ENCODE data around the gene NFE2L1.

Gene NFE2L1

DNA sequence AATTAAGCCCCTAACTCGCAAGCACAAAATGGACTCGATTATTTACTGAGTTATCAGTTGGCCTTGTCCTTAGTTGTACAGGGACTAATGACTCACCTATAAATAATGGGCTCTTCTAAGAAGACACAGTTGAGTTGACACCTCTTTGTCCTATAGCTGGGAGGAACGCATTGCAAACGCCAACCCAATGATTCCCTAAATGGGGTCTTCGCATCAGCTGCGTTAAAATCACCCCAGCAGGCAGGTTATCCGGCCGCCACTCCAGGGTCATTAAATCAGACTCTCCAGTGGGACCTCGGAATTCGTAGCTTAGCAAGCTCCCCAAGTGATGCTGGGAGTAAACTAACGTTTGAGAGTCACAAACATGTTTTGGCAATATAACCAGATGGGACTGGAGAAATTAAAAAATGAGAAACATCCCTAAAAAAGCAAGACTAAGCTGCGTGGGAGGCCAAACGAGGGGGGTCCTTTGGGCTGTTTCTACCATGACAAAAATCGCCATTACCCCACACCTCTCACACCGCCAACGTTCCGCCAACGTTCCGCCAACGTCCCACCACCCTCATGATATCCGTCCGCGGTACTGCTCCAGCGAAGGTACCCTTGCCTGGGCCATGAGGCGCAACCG, 932 bp upstream of the NFE2L1 start:
- DNase-seq (ENCODE audit: low read depth) = no peak

DNA sequence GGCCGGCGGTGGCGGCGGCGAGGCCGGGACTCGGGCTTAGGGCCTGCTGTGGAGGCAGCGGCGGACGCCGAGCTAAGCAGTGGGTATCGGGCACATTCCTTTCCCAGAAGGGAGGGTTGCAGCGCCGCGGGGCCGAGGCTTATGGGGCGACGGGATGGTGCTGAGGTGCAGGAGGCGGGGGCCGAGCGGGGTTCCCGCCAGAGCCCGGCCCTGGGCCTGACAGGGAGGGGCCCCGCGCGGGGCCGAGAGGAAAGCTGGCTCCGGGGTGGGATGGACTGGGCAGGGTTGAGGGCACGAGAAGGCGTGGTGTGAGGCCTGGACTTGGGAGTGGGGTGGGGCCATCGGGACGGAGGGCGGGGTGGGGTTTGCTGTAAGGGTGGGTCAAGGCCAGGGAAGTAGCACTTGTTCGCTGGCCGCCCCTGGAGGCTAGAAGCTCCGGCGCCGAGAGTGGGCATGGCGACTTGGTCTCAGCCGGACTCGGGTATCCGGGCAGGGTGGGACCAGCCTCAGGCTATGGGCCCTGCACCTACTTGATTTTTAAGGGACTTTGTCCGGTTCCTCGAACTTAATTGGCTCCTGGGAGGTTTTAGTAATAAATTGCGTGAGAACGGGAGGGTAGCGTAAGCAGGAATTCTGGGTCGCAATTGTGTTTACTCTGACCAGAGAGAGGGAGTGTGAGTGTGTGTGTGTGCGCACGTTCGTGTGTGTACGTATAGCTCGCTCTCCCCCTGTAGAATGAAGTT, 396 bp downstream of the NFE2L1 start:
- DNase-seq (ENCODE audit: low read depth) = no peak

DNA sequence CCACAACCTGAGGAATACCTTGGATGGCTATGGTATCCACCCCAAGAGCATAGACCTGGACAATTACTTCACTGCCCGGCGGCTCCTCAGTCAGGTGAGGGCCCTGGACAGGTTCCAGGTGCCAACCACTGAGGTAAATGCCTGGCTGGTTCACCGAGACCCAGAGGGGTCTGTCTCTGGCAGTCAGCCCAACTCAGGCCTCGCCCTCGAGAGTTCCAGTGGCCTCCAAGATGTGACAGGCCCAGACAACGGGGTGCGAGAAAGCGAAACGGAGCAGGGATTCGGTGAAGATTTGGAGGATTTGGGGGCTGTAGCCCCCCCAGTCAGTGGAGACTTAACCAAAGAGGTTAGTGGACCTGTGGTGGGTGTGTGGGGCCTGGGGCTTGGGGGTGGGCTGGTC, 3.1 kb downstream of the NFE2L1 start:
- DNase-seq (ENCODE audit: low read depth) = no peak

GRCh38 chr17:48051706-48052486, 3.7 kb downstream of the NFE2L1 start:
- no peak for DNase-seq (ENCODE audit: low read depth)

DNA sequence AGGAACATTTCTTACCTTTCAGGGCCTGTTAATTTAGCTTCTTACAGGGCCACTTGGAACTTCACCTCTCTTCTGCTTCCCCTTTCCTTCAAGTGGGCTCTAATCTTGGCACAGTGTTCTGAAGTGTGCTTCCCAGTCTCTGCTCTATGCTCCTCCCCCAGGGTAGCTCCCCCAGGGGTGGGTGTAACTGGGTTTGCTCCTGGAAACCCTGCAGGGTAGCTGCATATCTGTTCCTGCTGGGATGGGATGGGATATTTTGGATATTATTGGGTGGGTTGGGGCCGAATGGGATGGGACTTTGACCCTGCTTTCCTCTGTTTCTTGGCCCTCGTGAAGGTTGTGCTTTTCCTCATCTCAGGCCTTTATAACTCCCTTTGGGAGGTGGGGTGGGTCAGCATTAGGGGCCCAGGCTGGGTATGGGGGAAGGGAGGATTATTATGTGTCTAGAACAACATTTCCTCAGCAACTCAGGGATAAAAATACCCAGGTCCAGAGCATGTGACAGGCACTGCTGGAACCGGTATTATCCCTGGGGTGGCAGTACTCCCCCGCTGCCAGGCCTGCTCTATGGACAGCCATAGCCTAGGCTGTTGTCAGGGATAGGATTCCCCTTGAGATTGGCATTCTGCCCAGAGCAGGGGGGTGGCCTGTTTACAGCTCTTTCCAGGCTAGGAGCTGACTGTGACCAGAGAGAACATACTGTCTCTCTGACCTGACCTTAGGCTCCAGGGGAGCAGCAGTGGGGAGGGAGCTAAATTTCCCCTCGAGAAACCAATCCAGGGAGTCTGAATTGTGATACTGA, 5.0 kb downstream of the NFE2L1 start:
- no peak for DNase-seq (ENCODE audit: low read depth)

DNA sequence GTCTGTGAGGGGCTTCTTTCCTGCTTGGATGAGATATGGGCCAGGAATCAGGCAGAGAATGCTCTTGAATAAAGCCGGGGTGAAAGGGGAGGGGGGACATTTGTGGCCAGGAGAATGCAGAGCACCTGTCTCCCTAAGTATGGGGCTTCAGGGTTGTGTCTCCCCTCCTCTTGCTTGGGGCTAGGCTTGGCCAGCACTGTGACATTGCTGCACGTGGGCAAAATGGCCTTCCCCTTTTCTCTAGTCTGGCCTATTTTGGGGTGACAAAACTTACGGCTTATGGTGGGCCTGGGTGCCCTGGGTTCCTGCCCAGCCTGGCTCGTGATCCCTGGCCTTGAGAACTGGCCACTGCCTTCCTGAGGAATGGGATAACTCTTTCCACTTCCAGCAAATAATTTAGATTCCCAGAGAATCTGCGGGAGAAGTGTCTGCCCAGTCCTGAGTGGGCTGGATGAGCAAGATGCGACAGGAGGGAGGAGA, 5.6 kb downstream of the NFE2L1 start:
- DNase-seq (ENCODE audit: low read depth) = no peak

GRCh38 chr17:48054238-48055185, 6.4 kb downstream of the NFE2L1 start:
- DNase-seq (ENCODE audit: low read depth) = no peak

DNA sequence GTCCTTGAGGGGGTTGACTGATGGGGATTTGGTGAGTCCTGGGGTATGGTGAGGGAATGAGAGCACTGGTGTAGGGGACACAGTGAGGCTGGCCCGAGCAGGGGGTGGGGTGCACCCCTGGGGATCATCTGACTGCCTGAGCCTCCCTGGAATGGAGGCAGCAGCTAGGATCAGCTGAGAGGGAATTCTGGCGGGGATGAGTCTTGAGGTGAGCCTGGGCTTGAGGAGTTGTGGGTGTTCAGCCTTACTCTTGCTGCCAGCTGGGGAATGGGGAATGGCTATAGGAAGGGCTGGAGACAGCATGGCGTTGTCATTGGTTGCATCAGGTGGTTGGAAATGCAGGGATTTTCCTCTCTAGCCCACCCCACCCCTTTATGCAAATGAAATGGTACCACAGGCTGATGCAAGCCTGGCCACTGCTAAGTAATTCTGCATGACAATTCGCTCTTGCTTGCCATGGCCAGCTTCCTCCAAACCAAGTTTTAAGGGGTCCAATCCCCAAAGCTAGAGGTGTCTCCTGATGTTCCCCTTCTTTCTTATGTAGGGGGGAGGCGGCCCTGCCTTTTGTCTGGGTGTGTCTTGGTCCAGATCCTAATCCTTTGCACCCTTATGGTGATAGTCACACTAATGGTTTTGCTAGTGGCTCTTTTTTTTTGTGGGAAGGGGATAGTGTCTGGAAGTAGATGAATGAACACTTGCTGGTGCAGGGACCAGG, 7.5 kb downstream of the NFE2L1 start:
- DNase-seq (ENCODE audit: low read depth) = peak; percentile 36

DNA sequence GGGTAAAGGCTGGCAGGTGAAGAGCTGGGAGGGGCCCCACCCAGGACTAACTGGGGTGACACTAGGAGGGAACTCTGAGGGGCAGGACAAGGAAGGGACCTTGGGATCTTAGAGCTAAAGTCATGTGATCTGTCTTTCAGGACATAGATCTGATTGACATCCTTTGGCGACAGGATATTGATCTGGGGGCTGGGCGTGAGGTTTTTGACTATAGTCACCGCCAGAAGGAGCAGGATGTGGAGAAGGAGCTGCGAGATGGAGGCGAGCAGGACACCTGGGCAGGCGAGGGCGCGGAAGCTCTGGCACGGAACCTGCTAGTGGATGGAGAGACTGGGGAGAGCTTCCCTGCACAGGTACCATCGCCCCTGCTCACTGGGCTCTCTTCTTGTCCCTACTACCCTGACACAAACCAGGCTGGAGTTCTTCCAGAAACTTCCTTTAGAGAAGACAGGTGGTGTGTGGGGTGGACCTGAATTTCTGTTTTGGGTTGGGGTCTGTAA, 8.1 kb downstream of the NFE2L1 start:
- no peak for DNase-seq (ENCODE audit: low read depth)

DNA sequence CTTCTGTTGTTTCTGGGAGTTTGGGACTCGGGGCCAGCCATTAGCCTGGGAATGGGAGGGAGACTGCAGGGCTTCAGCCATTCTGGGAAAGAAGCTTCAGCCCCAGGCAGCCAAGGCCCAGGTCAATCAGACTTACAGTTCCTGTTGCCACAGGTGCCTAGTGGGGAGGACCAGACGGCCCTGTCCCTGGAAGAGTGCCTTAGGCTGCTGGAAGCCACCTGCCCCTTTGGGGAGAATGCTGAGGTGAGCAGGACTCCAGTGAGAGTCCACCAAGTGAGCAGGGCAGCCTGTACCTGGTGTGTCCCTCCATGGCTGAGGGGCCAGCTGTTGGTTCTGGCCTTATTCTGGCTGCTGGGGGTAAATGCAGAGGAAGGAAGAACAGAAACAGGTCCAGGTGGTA, 8.7 kb downstream of the NFE2L1 start:
- DNase-seq (ENCODE audit: low read depth) = no peak

DNA sequence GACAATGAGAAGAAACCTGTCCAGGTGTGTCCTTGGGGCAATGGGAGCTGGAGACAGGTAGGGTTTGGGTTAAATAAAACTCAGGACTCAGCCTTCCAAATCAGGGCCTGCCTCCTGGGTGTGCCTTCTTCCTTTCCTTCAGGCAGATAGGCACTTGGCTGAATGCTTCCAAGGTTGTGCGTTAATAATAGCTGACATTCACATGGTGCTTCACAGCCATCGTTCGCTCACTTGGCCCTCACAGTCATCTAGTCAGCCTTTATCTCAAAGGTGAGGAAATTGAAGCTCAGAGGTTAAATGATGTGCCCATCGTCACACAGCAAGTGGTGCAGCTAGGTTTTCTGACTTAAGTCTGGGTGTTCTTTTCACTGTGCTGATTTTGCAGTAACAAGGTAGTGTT, 9.5 kb downstream of the NFE2L1 start:
- DNase-seq (ENCODE audit: low read depth) = no peak

DNA sequence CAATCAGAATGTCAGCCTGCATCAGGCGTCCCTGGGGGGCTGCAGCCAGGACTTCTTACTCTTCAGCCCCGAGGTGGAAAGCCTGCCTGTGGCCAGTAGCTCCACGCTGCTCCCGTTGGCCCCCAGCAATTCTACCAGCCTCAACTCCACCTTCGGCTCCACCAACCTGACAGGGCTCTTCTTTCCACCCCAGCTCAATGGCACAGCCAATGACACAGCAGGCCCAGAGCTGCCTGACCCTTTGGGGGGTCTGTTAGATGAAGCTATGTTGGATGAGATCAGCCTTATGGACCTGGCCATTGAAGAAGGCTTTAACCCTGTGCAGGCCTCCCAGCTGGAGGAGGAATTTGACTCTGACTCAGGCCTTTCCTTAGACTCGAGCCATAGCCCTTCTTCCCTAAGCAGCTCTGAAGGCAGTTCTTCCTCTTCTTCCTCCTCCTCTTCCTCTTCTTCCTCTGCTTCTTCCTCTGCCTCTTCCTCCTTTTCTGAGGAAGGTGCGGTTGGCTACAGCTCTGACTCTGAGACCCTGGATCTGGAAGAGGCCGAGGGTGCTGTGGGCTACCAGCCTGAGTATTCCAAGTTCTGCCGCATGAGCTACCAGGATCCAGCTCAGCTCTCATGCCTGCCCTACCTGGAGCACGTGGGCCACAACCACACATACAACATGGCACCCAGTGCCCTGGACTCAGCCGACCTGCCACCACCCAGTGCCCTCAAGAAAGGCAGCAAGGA, 10.4 kb downstream of the NFE2L1 start:
- DNase-seq (ENCODE audit: low read depth) = no peak

GRCh38 chr17:48059125-48059668, 11.0 kb downstream of the NFE2L1 start:
- no peak for DNase-seq (ENCODE audit: low read depth)

DNA sequence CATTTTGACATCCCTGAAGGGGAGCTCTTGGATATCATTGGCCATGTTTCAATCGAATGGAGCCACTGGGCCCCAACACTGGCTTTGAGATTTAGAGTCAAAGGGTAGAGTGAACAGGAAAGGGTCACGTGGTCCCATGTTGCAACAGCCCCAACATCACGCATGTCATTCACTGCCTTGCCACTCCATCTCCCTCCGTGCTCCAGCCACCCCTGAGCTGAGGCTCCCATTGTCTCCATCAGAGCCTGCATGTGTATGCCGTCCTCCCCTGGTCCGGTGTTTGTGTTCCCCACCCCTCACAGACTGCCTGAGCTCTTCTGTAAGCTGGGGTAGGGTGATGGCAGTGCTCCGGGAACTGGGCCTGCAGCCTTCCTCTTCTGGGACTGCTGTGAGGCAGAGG, 12.1 kb downstream of the NFE2L1 start:
- no peak for DNase-seq (ENCODE audit: low read depth)

GRCh38 chr17:48062273-48062672, 14.1 kb downstream of the NFE2L1 start:
- DNase-seq (ENCODE audit: low read depth) = no peak

- DNase-seq (ENCODE audit: low read depth) = no peak
These were observed 16.5 kb downstream of the NFE2L1 start for GRCh38 chr17:48064638-48065037.

DNA sequence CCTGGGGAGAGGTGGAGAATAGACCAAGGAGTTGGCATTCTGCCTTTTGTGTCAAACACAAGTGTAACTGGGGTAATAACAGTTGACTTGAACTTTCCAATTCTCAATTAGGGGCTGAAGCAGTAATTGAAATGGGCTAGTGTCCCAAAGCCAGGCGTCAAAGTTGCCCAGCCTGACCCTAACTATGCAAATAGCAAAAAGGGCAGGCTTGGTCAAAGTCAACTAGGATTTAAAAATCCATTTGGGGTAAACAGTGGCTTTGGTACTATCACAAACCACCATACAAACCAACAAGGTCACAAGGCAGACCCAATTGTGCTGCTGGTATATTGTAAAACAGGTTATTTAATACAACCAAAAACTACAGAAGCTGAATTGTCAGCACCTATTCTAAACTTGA, 18.0 kb downstream of the NFE2L1 start:
- DNase-seq (ENCODE audit: low read depth) = no peak

GRCh38 chr17:48066656-48067055, 18.5 kb downstream of the NFE2L1 start:
- no peak for DNase-seq (ENCODE audit: low read depth)

DNA sequence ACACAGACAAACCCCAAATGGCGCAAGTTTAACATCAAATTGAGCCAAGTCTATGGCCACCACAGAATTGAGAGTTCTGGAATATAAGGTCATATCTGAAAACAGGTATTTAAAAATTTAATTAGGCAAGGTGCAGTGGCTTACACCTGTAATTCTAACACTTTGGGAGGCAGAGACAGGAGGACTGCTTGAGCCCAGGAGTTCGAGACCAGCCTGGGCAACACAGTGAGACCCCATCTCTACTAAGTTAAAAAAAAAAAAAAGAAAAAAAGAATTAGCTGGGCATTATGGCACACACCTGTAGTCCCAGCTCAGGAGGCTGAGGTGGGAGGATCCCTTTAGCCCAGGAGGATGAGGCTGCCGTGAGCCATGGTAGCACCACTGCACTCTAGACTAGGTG, 19.1 kb downstream of the NFE2L1 start:
- DNase-seq (ENCODE audit: low read depth) = no peak
